Caco-2 (cell line): ENCODE data around the gene LRRC8E. TPM values are rescaled to one million over a fixed set of nuclear protein-coding genes. Genes with fewer than 3 reads are reported as not detected.

Source experiments
- BruUV-seq: library from RNA; stranded (reverse); fragments of 400-500 nt; replicated peaks from 2 replicates; lab custom pipeline; 2021; lab: Mats Ljungman, UMichigan
- CTCF ChIA-PET: fragments of 300-600 bp; sonication (Branson Sonifier 250); formaldehyde crosslinking; loops from one replicate; lab custom pipeline; 2022; ENCODE audit warnings: antibody characterized with exemption; lab: Charles Lee
- POLR2A ChIA-PET: fragments of 300-600 bp; sonication (Branson Sonifier 250); formaldehyde crosslinking; loops from one replicate; lab custom pipeline; 2022; ENCODE audit warnings: antibody characterized with exemption; lab: Charles Lee
- DNase-seq, 2 experiments: peaks; one replicate each; pipeline versions ENCODE4 v3.0.0 to v3.0.0-alpha.2; 2020 to 2022
- H3K27me3 ChIP-seq: replicated peaks from 2 replicates; pipeline ENCODE4 v1.6.0; 2011; ENCODE audit warnings: low read length; ENCODE audit not compliant: control insufficient read depth, insufficient read depth
- H3K36me3 ChIP-seq: 2 replicates; pipeline ENCODE4 v1.5.1; 2011; ENCODE audit warnings: low read length; ENCODE audit not compliant: control insufficient read depth, insufficient read depth
- H3K4me1 ChIP-seq: fragments of 250-450 bp; sonication (Bioruptor Pico); 2 replicates; pipeline ENCODE4 v1.5.1; 2020; ENCODE audit warnings: mild to moderate bottlenecking
- H3K4me3 ChIP-seq: 2 replicates; pipeline ENCODE4 v1.5.1; 2011; ENCODE audit warnings: low read depth, mild to moderate bottlenecking, control low read depth, low read length
- H3K9me3 ChIP-seq: fragments of 250-450 bp; sonication (Bioruptor Pico); 2 replicates; pipeline ENCODE4 v1.5.1; 2020; ENCODE audit warnings: mild to moderate bottlenecking, moderate library complexity
- H3K27ac Mint-ChIP-seq: one replicate; pipeline ENCODE4 v1.8.0; 2022; ENCODE audit warnings: mixed read lengths; ENCODE audit not compliant: unreplicated experiment
- H3K27me3 Mint-ChIP-seq: one replicate; pipeline ENCODE4 v1.8.0; 2022; ENCODE audit warnings: mixed read lengths; ENCODE audit not compliant: insufficient read depth, unreplicated experiment
- H3K36me3 Mint-ChIP-seq: one replicate; pipeline ENCODE4 v1.8.0; 2022; ENCODE audit warnings: mild to moderate bottlenecking, mixed read lengths; ENCODE audit not compliant: insufficient read depth, unreplicated experiment
- H3K4me1 Mint-ChIP-seq: one replicate; pipeline ENCODE4 v1.8.0; 2022; ENCODE audit warnings: low read depth, mixed read lengths; ENCODE audit not compliant: unreplicated experiment
- H3K4me3 Mint-ChIP-seq: one replicate; pipeline ENCODE4 v1.8.0; 2022; ENCODE audit warnings: mild to moderate bottlenecking, moderate library complexity, mixed read lengths; ENCODE audit not compliant: unreplicated experiment
- H3K9me3 Mint-ChIP-seq: one replicate; pipeline ENCODE4 v1.8.0; 2022; ENCODE audit warnings: mixed read lengths; ENCODE audit not compliant: unreplicated experiment
- intact Hi-C: fragments of 100-400 bp; cut with micrococcal nuclease; formaldehyde crosslinking; loops from one replicate; pipeline ENCODE4 v1.10.0; 2022; ENCODE audit not compliant: unreplicated experiment
- total RNA-seq: library from RNA; stranded (reverse); gene quantifications from 2 replicates; pipeline ENCODE4 v1.2.3, GENCODE V29; 2022
- TF ChIP-seq, protein P1 (sequence below), 2 experiments: fragments of 200-600 bp in 1 of 2; IDR thresholded peaks; 1 replicate in 1 of 2; 2 replicates in 1 of 2; pipeline versions ENCODE4 v1.5.1 to v1.8.0; 2011 to 2022; ENCODE audit warnings: antibody characterized with exemption in 1 of 2, control low read depth in 1 of 2, inconsistent platforms in 1 of 2, low read depth in 1 of 2, low read length in 1 of 2, mild to moderate bottlenecking in 1 of 2, moderate library complexity in 1 of 2; ENCODE audit not compliant: insufficient read depth in 1 of 2, severe bottlenecking in 1 of 2, unreplicated experiment in 1 of 2

Gene LRRC8E
- total RNA-seq, 1 experiment from 2014 or later = 6.7 TPM

DNA sequence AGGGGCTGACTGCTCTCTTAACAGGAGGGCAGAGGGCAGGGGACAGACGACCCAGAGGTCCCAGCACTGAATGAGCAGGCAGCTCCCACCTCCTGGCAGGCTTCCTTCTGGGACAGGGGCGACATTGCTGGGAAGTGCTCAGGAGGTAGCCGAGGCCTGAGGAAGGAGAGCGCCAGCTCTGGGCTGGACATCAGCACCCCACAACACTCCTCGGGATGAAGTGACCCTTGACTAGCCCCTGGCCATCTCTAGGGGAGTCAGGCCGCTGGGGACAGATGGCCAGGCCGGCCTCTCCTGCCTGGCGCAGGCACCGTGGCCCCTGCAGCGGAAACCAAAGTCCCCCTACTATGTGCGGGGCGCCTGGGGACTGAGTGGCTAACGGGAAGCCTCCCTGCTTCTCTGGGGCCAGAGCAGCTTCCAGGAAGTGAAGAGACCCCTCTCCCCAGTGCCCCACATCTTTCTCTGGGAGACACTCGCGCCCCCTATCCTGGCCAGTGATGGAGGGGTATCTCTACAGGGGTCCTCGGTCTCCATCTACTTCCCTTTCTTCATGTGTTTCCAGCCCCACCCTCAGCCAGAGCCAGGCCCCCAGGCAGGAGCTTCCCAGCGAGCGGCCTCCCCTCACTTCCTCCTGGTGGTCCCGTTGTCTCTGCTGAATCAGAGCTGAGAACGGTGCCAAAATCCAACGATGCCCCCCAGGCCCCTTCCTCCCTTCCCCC, 24.2 kb upstream of the LRRC8E start:
- H3K9me3 ChIP-seq = no peaks in the 10 kb centered on the region

DNA sequence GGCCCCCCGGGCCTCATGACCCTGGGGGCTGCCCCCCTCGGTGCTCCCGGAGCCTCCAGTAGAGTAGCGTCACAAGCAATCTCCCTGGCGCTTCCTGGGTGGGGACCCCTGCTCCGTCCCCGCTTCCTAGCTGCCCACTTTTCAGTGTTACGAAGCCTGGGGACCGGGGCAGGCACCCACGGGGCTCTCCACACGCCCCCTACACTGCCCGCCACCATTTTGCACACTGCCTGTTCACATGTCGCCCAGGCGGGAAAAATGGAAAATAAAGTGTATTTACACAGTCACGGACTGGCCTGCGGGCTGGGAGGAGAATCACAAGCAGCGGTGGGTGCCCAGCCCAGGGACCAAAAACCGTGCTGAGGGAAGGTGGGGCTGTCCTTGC, 23.6 kb upstream of the LRRC8E start:
- H3K36me3 Mint-ChIP-seq = peaks cover 7% of the 10 kb centered on the region
- H3K4me1 ChIP-seq = no peaks in the 10 kb centered on the region; the same call in 1 of the 2 replicates
- H3K4me3 Mint-ChIP-seq = no peak overlapping the region
- no peak overlapping the region for H3K4me3 ChIP-seq
- TF ChIP-seq, protein P1, sequence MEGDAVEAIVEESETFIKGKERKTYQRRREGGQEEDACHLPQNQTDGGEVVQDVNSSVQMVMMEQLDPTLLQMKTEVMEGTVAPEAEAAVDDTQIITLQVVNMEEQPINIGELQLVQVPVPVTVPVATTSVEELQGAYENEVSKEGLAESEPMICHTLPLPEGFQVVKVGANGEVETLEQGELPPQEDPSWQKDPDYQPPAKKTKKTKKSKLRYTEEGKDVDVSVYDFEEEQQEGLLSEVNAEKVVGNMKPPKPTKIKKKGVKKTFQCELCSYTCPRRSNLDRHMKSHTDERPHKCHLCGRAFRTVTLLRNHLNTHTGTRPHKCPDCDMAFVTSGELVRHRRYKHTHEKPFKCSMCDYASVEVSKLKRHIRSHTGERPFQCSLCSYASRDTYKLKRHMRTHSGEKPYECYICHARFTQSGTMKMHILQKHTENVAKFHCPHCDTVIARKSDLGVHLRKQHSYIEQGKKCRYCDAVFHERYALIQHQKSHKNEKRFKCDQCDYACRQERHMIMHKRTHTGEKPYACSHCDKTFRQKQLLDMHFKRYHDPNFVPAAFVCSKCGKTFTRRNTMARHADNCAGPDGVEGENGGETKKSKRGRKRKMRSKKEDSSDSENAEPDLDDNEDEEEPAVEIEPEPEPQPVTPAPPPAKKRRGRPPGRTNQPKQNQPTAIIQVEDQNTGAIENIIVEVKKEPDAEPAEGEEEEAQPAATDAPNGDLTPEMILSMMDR (IDR thresholded peaks at IDR 0.05; ENCODE audit: insufficient read depth in 1 of 2, low read depth in 1 of 2, low read length in 1 of 2, severe bottlenecking in 1 of 2, unreplicated experiment in 1 of 2) = no peak
- intact Hi-C loops = no loop called here
- H3K27me3 ChIP-seq = no peaks in the 10 kb centered on the region; the same call in 1 of the 2 replicates
- no peaks in the 10 kb centered on the region for H3K9me3 ChIP-seq
- H3K4me1 Mint-ChIP-seq = no peaks in the 10 kb centered on the region
- POLR2A ChIA-PET = no interaction called here
- no peaks in the 10 kb centered on the region for H3K36me3 ChIP-seq
- no peak for DNase-seq
- no TSS peak for BruUV-seq
- CTCF ChIA-PET = no interaction called here
- no peaks in the 10 kb centered on the region for H3K27me3 Mint-ChIP-seq
- no peak overlapping the region for H3K27ac Mint-ChIP-seq
- H3K9me3 Mint-ChIP-seq = no peaks in the 10 kb centered on the region

More for the DNA sequence above, 24.2 kb upstream of the LRRC8E start:
- ChIA-PET POLR2A (no interaction called here), CTCF (no interaction called here)
- Histone ChIP-seq H3K36me3 (no peaks in the 10 kb centered on the region), H3K4me1 (no peaks in the 10 kb centered on the region; the same call in 1 of the 2 replicates), H3K4me3 (no peak overlapping the region), H3K27me3 (no peaks in the 10 kb centered on the region; the same call in 1 of the 2 replicates)
- TF ChIP-seq, protein P1 (IDR thresholded peaks at IDR 0.05; ENCODE audit: insufficient read depth in 1 of 2, low read depth in 1 of 2, low read length in 1 of 2, severe bottlenecking in 1 of 2, unreplicated experiment in 1 of 2) = no peak
- no peaks in the 10 kb centered on the region for H3K4me1 Mint-ChIP-seq
- intact Hi-C loops = no loop called here
- no peak overlapping the region for H3K4me3 Mint-ChIP-seq
- no peak for DNase-seq
- no TSS peak for BruUV-seq
- H3K9me3 Mint-ChIP-seq = no peaks in the 10 kb centered on the region
- H3K27ac Mint-ChIP-seq = no peak overlapping the region
- H3K36me3 Mint-ChIP-seq = peaks cover 7% of the 10 kb centered on the region
- H3K27me3 Mint-ChIP-seq = no peaks in the 10 kb centered on the region

DNA sequence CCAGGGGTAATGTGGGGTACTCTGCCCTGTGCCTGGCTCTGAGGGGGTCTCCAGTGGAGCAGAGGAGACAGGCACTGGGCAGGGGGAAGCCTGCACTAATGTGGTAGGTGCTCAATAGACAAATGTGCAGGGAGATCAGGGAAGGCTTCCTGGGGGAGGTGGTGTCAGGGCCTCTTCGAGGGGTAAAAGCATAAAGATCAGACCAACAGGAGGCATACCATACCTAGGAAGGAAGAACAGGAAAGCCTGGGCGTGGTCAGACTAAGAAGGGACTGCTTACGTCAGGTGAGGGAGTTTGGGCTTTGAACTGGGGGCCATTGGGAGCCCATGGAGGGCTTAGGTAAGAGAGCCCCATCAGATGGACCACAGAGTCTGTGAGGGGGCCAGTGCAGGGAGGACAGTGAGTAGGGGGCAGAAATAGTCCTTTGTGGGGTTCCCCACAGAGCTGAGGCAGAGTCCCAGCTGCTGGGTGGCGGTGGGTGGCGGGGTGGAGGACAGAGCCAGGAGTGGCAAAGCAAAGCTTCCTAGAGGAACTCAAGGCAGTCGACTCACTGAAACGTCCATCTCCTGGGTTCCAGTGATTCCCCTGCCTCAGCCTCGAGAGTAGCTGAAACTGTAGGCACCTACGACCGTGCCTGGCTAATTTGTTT, 22.9 kb upstream of the LRRC8E start:
- TF ChIP-seq, protein P1 (IDR thresholded peaks at IDR 0.05; ENCODE audit: insufficient read depth in 1 of 2, low read depth in 1 of 2, low read length in 1 of 2, severe bottlenecking in 1 of 2, unreplicated experiment in 1 of 2) = no peak
- BruUV-seq = no TSS peak
- CTCF ChIA-PET = no interaction called here
- intact Hi-C loops = no loop called here
- no peak overlapping the region for H3K4me3 Mint-ChIP-seq
- Histone ChIP-seq H3K4me3 (no peak overlapping the region), H3K27me3 (no peaks in the 10 kb centered on the region; the same call in 1 of the 2 replicates), H3K4me1 (no peaks in the 10 kb centered on the region; the same call in 1 of the 2 replicates), H3K9me3 (no peaks in the 10 kb centered on the region), H3K36me3 (no peaks in the 10 kb centered on the region)
- no peaks in the 10 kb centered on the region for H3K27me3 Mint-ChIP-seq
- H3K9me3 Mint-ChIP-seq = no peaks in the 10 kb centered on the region
- no peak for DNase-seq
- POLR2A ChIA-PET = no interaction called here
- H3K36me3 Mint-ChIP-seq = peaks cover 7% of the 10 kb centered on the region
- no peak overlapping the region for H3K27ac Mint-ChIP-seq
- H3K4me1 Mint-ChIP-seq = no peaks in the 10 kb centered on the region
